GM19452 (cell line): ENCODE measurements around the gene MGRN1.

Experiments used
- ATAC-seq: cut with Tn5 transposase; IDR thresholded peaks from one replicate; pipeline ENCODE4 v1.9.1; 2021; ENCODE audit not compliant: unreplicated experiment

Gene MGRN1

GRCh38 chr16:4603624-4604170, 20.9 kb upstream of the MGRN1 start:
- no peak for ATAC-seq

GRCh38 chr16:4604401-4604800, 20.2 kb upstream of the MGRN1 start:
- ATAC-seq, result no peak

- no peak for ATAC-seq
Measured at GRCh38 chr16:4606354-4606753, 18.3 kb upstream of the MGRN1 start.

GRCh38 chr16:4607841-4608703, 16.6 kb upstream of the MGRN1 start:
- no peak for ATAC-seq

- no peak for ATAC-seq
Measured at GRCh38 chr16:4608704-4608980, 16.0 kb upstream of the MGRN1 start.

- ATAC-seq, result no peak
Measured at GRCh38 chr16:4609200-4610010, 15.2 kb upstream of the MGRN1 start.

GRCh38 chr16:4610011-4611005, 14.3 kb upstream of the MGRN1 start:
- no peak for ATAC-seq

- no peak for ATAC-seq
Measured at GRCh38 chr16:4611337-4612021, 13.1 kb upstream of the MGRN1 start.

- no peak for ATAC-seq
Measured at GRCh38 chr16:4612474-4612931, 12.1 kb upstream of the MGRN1 start.

- no peak for ATAC-seq
Measured at GRCh38 chr16:4612977-4613635, 11.5 kb upstream of the MGRN1 start.

GRCh38 chr16:4613636-4614570, 10.7 kb upstream of the MGRN1 start:
- ATAC-seq, result no peak

GRCh38 chr16:4614571-4615383, 9.8 kb upstream of the MGRN1 start, which contains the start of gene UBALD1:
TSS of gene UBALD1 (minus strand) at chr16:4614888. CDS start at chr16:4614797, 91 bp downstream.
- peak; percentile 59 for ATAC-seq

GRCh38 chr16:4615384-4616046, 9.1 kb upstream of the MGRN1 start:
- ATAC-seq, result no peak

GRCh38 chr16:4616047-4616811, 8.4 kb upstream of the MGRN1 start:
- ATAC-seq, result peak; percentile 69

- ATAC-seq, result no peak
Measured at GRCh38 chr16:4617880-4618279, 6.7 kb upstream of the MGRN1 start.
